AG08395 (cell line): ENCODE measurements around the gene TOE1.

Experiments used
- DNase-seq: peaks from one replicate; pipeline ENCODE4 v3.0.0; 2012; ENCODE audit warnings: mixed read lengths, low spot score

The TOE1 gene

GRCh38 chr1:45326627-45327623 lies 13.0 kb upstream of the TOE1 start, which contains the start of gene HPDL:
Gene HPDL, plus strand, starts transcription at chr1:45326895. Its CDS starts 254 bp downstream, at chr1:45327149.
- DNase-seq, result peak; percentile 66

- no peak for DNase-seq
Measured at GRCh38 chr1:45327644-45328515, 12.1 kb upstream of the TOE1 start.

GRCh38 chr1:45328680-45329079 lies 11.3 kb upstream of the TOE1 start:
- no peak for DNase-seq

GRCh38 chr1:45329445-45329844 lies 10.5 kb upstream of the TOE1 start:
- DNase-seq, result no peak

GRCh38 chr1:45331436-45332345 lies 8.3 kb upstream of the TOE1 start:
- no peak for DNase-seq

- DNase-seq, result no peak
Measured at GRCh38 chr1:45332346-45332720, 7.6 kb upstream of the TOE1 start.

- DNase-seq, result no peak
Measured at GRCh38 chr1:45334308-45335245, 5.4 kb upstream of the TOE1 start.

- DNase-seq, result no peak
Measured at GRCh38 chr1:45335855-45336324, 4.1 kb upstream of the TOE1 start.

GRCh38 chr1:45337630-45338325 lies 2.2 kb upstream of the TOE1 start:
- DNase-seq, result no peak

- DNase-seq, result no peak
Measured at GRCh38 chr1:45340816-45341466, 971 bp downstream of the TOE1 start.

- no peak for DNase-seq
Measured at GRCh38 chr1:45344499-45344898, 4.5 kb downstream of the TOE1 start.

GRCh38 chr1:45345014-45345413 lies 5.0 kb downstream of the TOE1 start:
- DNase-seq, result no peak

- DNase-seq, result no peak
Measured at GRCh38 chr1:45346473-45346872, 6.5 kb downstream of the TOE1 start.

- peak; percentile 49 for DNase-seq
Measured at GRCh38 chr1:45348020-45348419, 8.1 kb downstream of the TOE1 start.

- no peak for DNase-seq
Measured at GRCh38 chr1:45348609-45348965, 8.6 kb downstream of the TOE1 start.

GRCh38 chr1:45348966-45349677 lies 9.2 kb downstream of the TOE1 start:
- no peak for DNase-seq

GRCh38 chr1:45351508-45351907 lies 11.5 kb downstream of the TOE1 start:
- DNase-seq, result no peak

GRCh38 chr1:45353685-45354084 lies 13.7 kb downstream of the TOE1 start:
- no peak for DNase-seq

- DNase-seq, result no peak
Measured at GRCh38 chr1:45354838-45355237, 14.9 kb downstream of the TOE1 start.
